ENCODE results near the gene DGKA. TPM values are rescaled to one million over a fixed set of nuclear protein-coding genes. Genes with fewer than 3 reads are reported as not detected.

The DGKA gene
- total and polyA plus RNA-seq, 2 of the 13 experiments (the other 11 are each of a cell fraction or from before 2014, with no cell fraction given): 2.4 to 5.4 TPM

DNA sequence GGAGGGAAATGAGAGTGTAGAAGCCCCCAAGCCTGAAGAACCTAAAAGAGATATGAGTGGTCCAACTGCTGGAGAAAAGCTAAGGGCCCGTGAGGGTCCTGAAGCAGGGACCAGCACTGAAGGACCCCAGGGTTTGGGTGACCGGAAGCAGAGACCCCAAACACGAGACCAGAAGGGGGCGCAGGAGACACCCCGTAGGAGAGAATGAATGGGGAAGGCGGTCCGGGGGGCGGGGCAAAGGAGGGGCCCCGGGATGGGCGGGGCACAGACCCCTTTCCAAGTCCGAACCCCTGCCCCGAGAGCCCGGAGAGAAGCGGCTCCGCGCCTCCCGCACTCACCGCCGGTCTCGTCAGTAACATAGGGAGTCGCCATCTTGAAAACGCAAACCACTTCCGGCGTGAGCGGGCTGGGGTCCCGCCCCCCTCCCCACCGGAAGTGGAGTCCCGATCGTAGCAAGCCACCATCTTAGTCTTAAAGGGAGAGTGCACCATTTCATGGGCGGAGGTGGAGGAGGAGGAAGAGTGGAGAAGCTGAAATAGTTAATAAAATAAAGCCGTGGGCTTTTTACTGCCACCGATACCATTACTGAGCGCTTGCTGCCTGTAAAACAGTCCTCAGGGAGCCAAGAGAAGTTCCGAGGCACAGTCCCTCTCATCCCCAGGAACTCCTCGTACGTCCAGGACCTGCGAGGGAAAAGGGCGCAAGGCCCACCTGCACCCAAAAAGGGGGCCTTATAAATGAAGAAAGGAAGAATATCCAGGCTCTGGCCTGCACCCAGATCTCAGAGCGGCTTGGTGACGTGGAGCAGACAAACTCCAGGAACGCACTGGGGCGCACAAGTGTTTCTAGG, 4.0 kb upstream of the DGKA start (continued):
- TF ChIP-seq, protein P1, sequence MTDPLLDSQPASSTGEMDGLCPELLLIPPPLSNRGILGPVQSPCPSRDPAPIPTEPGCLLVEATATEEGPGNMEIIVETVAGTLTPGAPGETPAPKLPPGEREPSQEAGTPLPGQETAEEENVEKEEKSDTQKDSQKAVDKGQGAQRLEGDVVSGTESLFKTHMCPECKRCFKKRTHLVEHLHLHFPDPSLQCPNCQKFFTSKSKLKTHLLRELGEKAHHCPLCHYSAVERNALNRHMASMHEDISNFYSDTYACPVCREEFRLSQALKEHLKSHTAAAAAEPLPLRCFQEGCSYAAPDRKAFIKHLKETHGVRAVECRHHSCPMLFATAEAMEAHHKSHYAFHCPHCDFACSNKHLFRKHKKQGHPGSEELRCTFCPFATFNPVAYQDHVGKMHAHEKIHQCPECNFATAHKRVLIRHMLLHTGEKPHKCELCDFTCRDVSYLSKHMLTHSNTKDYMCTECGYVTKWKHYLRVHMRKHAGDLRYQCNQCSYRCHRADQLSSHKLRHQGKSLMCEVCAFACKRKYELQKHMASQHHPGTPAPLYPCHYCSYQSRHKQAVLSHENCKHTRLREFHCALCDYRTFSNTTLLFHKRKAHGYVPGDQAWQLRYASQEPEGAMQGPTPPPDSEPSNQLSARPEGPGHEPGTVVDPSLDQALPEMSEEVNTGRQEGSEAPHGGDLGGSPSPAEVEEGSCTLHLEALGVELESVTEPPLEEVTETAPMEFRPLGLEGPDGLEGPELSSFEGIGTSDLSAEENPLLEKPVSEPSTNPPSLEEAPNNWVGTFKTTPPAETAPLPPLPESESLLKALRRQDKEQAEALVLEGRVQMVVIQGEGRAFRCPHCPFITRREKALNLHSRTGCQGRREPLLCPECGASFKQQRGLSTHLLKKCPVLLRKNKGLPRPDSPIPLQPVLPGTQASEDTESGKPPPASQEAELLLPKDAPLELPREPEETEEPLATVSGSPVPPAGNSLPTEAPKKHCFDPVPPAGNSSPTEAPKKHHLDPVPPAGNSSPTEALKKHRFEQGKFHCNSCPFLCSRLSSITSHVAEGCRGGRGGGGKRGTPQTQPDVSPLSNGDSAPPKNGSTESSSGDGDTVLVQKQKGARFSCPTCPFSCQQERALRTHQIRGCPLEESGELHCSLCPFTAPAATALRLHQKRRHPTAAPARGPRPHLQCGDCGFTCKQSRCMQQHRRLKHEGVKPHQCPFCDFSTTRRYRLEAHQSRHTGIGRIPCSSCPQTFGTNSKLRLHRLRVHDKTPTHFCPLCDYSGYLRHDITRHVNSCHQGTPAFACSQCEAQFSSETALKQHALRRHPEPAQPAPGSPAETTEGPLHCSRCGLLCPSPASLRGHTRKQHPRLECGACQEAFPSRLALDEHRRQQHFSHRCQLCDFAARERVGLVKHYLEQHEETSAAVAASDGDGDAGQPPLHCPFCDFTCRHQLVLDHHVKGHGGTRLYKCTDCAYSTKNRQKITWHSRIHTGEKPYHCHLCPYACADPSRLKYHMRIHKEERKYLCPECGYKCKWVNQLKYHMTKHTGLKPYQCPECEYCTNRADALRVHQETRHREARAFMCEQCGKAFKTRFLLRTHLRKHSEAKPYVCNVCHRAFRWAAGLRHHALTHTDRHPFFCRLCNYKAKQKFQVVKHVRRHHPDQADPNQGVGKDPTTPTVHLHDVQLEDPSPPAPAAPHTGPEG (CRISPR knock-in tag; IDR thresholded peaks at IDR 0.05): 0 out of 2 replicates have a peak, but pooled peaks have one; percentile 14
- TF ChIP-seq GABPB1 (CRISPR knock-in tag; IDR thresholded peaks at IDR 0.05) (peak; percentile 97), ZBTB3 (CRISPR knock-in tag; IDR thresholded peaks at IDR 0.05; ENCODE audit: borderline replicate concordance, low read depth) (no peak), ZNF674 (CRISPR knock-in tag; IDR thresholded peaks at IDR 0.05; ENCODE audit: low read depth) (no peak), TARDBP (CRISPR knock-in tag; IDR thresholded peaks at IDR 0.05) (0 out of 2 replicates have a peak, but pooled peaks have one; percentile 19), CBX2 (IDR thresholded peaks at IDR 0.05; ENCODE audit: low read depth, low read length) (no peak), CBX2 (CRISPR knock-in tag; IDR thresholded peaks at IDR 0.05; ENCODE audit: low read depth) (no peak), ZBTB21 (CRISPR knock-in tag; IDR thresholded peaks at IDR 0.05) (no peak), KAT8 (CRISPR knock-in tag; IDR thresholded peaks at IDR 0.05) (peak; percentile 89), ZNF724P (CRISPR knock-in tag; IDR thresholded peaks at IDR 0.05; ENCODE audit: borderline replicate concordance) (no peak), ZBTB7A (CRISPR knock-in tag; IDR thresholded peaks at IDR 0.05) (peak; percentile 86)
- TF ChIP-seq, protein P2, sequence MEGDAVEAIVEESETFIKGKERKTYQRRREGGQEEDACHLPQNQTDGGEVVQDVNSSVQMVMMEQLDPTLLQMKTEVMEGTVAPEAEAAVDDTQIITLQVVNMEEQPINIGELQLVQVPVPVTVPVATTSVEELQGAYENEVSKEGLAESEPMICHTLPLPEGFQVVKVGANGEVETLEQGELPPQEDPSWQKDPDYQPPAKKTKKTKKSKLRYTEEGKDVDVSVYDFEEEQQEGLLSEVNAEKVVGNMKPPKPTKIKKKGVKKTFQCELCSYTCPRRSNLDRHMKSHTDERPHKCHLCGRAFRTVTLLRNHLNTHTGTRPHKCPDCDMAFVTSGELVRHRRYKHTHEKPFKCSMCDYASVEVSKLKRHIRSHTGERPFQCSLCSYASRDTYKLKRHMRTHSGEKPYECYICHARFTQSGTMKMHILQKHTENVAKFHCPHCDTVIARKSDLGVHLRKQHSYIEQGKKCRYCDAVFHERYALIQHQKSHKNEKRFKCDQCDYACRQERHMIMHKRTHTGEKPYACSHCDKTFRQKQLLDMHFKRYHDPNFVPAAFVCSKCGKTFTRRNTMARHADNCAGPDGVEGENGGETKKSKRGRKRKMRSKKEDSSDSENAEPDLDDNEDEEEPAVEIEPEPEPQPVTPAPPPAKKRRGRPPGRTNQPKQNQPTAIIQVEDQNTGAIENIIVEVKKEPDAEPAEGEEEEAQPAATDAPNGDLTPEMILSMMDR (CRISPR knock-in tag; IDR thresholded peaks at IDR 0.05): peak; percentile 79
- TF ChIP-seq, protein P3, sequence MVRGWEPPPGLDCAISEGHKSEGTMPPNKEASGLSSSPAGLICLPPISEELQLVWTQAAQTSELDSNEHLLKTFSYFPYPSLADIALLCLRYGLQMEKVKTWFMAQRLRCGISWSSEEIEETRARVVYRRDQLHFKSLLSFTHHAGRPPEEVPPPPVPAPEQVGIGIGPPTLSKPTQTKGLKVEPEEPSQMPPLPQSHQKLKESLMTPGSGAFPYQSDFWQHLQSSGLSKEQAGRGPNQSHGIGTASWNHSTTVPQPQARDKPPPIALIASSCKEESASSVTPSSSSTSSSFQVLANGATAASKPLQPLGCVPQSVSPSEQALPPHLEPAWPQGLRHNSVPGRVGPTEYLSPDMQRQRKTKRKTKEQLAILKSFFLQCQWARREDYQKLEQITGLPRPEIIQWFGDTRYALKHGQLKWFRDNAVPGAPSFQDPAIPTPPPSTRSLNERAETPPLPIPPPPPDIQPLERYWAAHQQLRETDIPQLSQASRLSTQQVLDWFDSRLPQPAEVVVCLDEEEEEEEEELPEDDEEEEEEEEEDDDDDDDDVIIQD (CRISPR knock-in tag; IDR thresholded peaks at IDR 0.05; ENCODE audit: low read depth): peak; percentile 25; the same call in 1 of the 2 replicates
- TF ChIP-seq, protein P4, sequence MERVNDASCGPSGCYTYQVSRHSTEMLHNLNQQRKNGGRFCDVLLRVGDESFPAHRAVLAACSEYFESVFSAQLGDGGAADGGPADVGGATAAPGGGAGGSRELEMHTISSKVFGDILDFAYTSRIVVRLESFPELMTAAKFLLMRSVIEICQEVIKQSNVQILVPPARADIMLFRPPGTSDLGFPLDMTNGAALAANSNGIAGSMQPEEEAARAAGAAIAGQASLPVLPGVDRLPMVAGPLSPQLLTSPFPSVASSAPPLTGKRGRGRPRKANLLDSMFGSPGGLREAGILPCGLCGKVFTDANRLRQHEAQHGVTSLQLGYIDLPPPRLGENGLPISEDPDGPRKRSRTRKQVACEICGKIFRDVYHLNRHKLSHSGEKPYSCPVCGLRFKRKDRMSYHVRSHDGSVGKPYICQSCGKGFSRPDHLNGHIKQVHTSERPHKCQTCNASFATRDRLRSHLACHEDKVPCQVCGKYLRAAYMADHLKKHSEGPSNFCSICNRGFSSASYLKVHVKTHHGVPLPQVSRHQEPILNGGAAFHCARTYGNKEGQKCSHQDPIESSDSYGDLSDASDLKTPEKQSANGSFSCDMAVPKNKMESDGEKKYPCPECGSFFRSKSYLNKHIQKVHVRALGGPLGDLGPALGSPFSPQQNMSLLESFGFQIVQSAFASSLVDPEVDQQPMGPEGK (CRISPR knock-in tag; IDR thresholded peaks at IDR 0.05): peak; percentile 13; the same call in 1 of the 2 replicates
- TF ChIP-seq, protein P5, sequence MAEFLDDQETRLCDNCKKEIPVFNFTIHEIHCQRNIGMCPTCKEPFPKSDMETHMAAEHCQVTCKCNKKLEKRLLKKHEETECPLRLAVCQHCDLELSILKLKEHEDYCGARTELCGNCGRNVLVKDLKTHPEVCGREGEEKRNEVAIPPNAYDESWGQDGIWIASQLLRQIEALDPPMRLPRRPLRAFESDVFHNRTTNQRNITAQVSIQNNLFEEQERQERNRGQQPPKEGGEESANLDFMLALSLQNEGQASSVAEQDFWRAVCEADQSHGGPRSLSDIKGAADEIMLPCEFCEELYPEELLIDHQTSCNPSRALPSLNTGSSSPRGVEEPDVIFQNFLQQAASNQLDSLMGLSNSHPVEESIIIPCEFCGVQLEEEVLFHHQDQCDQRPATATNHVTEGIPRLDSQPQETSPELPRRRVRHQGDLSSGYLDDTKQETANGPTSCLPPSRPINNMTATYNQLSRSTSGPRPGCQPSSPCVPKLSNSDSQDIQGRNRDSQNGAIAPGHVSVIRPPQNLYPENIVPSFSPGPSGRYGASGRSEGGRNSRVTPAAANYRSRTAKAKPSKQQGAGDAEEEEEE (CRISPR knock-in tag; IDR thresholded peaks at IDR 0.05; ENCODE audit: borderline replicate concordance): no peak
